ENCODE data around the gene MYO10. TPM values are rescaled to one million over a fixed set of nuclear protein-coding genes. Genes with fewer than 3 reads are reported as not detected.

The MYO10 gene
- total RNA-seq, 2 experiments from 2014 or later = 0.03 to 1.7 TPM

DNA sequence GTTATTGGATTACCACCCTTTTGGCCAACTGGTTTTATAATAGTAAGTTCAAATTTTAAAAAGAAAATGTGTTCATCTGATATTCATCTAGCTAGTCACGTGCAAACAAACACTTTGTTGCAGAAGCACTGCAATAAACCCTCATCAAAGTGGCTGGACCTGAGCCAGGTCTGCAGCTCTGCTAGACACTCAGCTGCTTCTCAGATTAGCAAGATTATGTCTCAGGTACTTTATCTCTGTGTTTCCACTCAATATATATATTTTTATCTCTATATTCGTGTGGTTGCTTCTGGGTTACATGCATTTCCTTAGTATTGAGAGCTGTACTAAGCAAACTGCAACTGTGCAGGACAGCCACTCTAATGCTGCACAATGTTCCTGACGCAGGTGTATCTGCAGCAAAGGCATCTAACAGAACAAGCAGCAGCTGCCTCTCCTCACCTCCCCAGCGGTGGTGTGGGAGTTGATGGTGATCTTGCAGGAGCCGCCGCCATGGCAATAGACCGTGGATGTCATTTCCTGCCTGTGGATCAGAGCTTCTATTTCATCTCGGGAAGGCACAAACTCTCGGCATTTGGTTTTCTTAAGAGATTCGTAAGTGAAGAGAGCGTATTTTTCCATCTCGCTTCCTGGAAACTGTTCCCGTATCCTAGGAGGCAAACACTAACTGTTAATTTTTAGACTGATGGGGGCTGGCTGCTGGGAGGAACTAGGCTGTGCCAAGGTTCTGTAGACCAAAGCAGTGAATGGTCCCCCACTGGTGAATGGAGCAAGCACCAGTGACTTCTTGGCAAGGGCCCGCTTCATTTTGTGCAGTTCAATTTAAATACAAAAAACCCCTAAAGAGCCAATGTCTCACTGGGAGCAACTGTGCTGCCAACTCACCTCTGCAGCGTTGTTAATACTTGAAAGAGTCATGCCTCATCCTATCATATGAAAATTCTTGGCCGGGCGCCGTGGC is 262.6 kb downstream of the MYO10 start:
- Histone ChIP-seq H3K36me3 (ENCODE audit: insufficient read depth, low read length) (no peaks in the 10 kb centered on the region), H3K9me3 (ENCODE audit: low read length) (no peaks in the 10 kb centered on the region), H2AFZ (ENCODE audit: low read length) (no peak overlapping the region), H4K20me1 (ENCODE audit: insufficient read depth, low read length) (no peaks in the 10 kb centered on the region), H3K4me2 (ENCODE audit: low read length) (no peak overlapping the region), H3K9me2 (ENCODE audit: insufficient read depth, low read length) (no peaks in the 10 kb centered on the region), H3K27ac (ENCODE audit: low read depth, low read length, poor library complexity, severe bottlenecking) (no peak overlapping the region), H3K4me1 (ENCODE audit: insufficient read depth, low read length, poor library complexity, severe bottlenecking) (no peaks in the 10 kb centered on the region), H3K79me2 (ENCODE audit: insufficient read depth, low read depth, low read length) (no peaks in the 10 kb centered on the region), H3K4me3 (ENCODE audit: low read depth, low read length, poor library complexity, severe bottlenecking) (no peak overlapping the region)
- POLR2A ChIA-PET = interaction anchor here (0.7 kb wide), 1 partner anchor 21 kb away, joined by 3 read pairs; no protein-coding TSS in a partner anchor
- no TSS peak for BruUV-seq (replicated peaks)
- intact Hi-C loops (cut with micrococcal nuclease; ENCODE audit: unreplicated experiment) = no loop called here
- no peak for DNase-seq (ENCODE audit: low spot score)
- no peak for TF ChIP-seq EZH2phosphoT487 (IDR thresholded peaks at IDR 0.05; ENCODE audit: borderline replicate concordance, low read depth, low read length)
- TF ChIP-seq, protein P1, sequence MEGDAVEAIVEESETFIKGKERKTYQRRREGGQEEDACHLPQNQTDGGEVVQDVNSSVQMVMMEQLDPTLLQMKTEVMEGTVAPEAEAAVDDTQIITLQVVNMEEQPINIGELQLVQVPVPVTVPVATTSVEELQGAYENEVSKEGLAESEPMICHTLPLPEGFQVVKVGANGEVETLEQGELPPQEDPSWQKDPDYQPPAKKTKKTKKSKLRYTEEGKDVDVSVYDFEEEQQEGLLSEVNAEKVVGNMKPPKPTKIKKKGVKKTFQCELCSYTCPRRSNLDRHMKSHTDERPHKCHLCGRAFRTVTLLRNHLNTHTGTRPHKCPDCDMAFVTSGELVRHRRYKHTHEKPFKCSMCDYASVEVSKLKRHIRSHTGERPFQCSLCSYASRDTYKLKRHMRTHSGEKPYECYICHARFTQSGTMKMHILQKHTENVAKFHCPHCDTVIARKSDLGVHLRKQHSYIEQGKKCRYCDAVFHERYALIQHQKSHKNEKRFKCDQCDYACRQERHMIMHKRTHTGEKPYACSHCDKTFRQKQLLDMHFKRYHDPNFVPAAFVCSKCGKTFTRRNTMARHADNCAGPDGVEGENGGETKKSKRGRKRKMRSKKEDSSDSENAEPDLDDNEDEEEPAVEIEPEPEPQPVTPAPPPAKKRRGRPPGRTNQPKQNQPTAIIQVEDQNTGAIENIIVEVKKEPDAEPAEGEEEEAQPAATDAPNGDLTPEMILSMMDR (conservative IDR thresholded peaks at IDR 0.05; ENCODE audit: low read length) = no peak
- CTCF ChIA-PET (ENCODE audit: unreplicated experiment) = no interaction called here

DNA sequence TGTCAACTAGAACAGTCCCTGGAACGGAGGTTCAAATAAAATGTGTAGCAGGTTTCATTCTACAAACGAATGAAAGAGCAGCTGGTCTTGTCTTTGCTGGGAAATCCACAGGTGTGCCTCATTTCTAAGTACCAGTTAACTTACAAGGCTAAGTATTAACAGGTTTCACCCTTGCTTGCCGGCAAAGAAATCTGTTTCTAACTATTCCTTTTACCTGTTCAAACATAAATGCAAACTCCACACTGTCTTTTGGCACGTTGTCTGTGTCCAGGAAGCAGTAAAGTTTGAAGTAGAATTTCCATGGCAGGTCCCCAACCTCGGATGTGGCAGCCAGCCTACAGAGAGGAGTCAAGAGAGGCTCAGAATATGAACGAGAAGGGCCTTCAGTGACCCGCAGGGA is 264.9 kb downstream of the MYO10 start:
- no peaks in the 10 kb centered on the region for H4K20me1 ChIP-seq (ENCODE audit: insufficient read depth, low read length)
- intact Hi-C loops (cut with micrococcal nuclease; ENCODE audit: unreplicated experiment) = no loop called here
- no TSS peak for BruUV-seq (replicated peaks)
- TF ChIP-seq EZH2phosphoT487 (IDR thresholded peaks at IDR 0.05; ENCODE audit: borderline replicate concordance, low read depth, low read length) = no peak
- TF ChIP-seq, protein P1 (conservative IDR thresholded peaks at IDR 0.05; ENCODE audit: low read length) = no peak
- DNase-seq (ENCODE audit: low spot score) = no peak
- no peaks in the 10 kb centered on the region for H3K9me3 ChIP-seq (ENCODE audit: low read length)
- no peak overlapping the region for H3K4me2 ChIP-seq (ENCODE audit: low read length)
- H3K79me2 ChIP-seq (ENCODE audit: insufficient read depth, low read depth, low read length) = no peaks in the 10 kb centered on the region
- H3K9me2 ChIP-seq (ENCODE audit: insufficient read depth, low read length) = no peaks in the 10 kb centered on the region
- H2AFZ ChIP-seq (ENCODE audit: low read length) = no peak overlapping the region
- CTCF ChIA-PET (ENCODE audit: unreplicated experiment) = no interaction called here
- H3K4me1 ChIP-seq (ENCODE audit: insufficient read depth, low read length, poor library complexity, severe bottlenecking) = no peaks in the 10 kb centered on the region
- H3K27ac ChIP-seq (ENCODE audit: low read depth, low read length, poor library complexity, severe bottlenecking) = no peak overlapping the region
- POLR2A ChIA-PET = no interaction called here
- H3K4me3 ChIP-seq (ENCODE audit: low read depth, low read length, poor library complexity, severe bottlenecking) = no peak overlapping the region
- H3K36me3 ChIP-seq (ENCODE audit: insufficient read depth, low read length) = no peaks in the 10 kb centered on the region

DNA sequence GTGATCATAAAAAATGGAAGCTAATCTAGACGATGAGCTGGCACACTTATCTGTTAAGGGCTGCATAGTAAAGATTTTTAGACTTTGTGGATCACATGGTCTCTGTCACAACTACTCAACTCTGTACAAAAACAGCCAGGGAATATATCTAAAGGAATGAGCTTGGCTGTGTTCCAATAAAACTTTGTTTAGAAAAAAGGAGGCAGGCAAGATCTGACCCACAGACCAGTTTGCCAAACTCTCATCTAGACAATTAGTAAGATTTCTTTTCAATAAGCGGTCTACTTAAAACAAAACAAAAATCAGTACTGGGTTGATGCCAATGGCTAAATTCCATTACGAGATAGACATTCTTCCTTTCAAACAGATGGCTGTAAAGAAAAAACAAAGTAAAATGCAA is 266.3 kb downstream of the MYO10 start:
- H3K9me3 ChIP-seq (ENCODE audit: low read length) = no peaks in the 10 kb centered on the region
- no peaks in the 10 kb centered on the region for H4K20me1 ChIP-seq (ENCODE audit: insufficient read depth, low read length)
- H3K79me2 ChIP-seq (ENCODE audit: insufficient read depth, low read depth, low read length) = no peaks in the 10 kb centered on the region
- POLR2A ChIA-PET = interaction anchor here (0.6 to 0.7 kb wide), 2 partner anchors 13 to 101 kb away, joined by 3 read pairs; no protein-coding TSS in a partner anchor
- no peak overlapping the region for H3K4me2 ChIP-seq (ENCODE audit: low read length)
- CTCF ChIA-PET (ENCODE audit: unreplicated experiment) = no interaction called here
- no peak for DNase-seq (ENCODE audit: low spot score)
- TF ChIP-seq, protein P1 (conservative IDR thresholded peaks at IDR 0.05; ENCODE audit: low read length) = no peak
- TF ChIP-seq EZH2phosphoT487 (IDR thresholded peaks at IDR 0.05; ENCODE audit: borderline replicate concordance, low read depth, low read length) = no peak
- no peaks in the 10 kb centered on the region for H3K36me3 ChIP-seq (ENCODE audit: insufficient read depth, low read length)
- H3K27ac ChIP-seq (ENCODE audit: low read depth, low read length, poor library complexity, severe bottlenecking) = no peak overlapping the region
- H3K9me2 ChIP-seq (ENCODE audit: insufficient read depth, low read length) = no peaks in the 10 kb centered on the region
- BruUV-seq (replicated peaks) = no TSS peak
- intact Hi-C loops (cut with micrococcal nuclease; ENCODE audit: unreplicated experiment) = no loop called here
- no peaks in the 10 kb centered on the region for H3K4me1 ChIP-seq (ENCODE audit: insufficient read depth, low read length, poor library complexity, severe bottlenecking)
- H2AFZ ChIP-seq (ENCODE audit: low read length) = no peak overlapping the region
- no peak overlapping the region for H3K4me3 ChIP-seq (ENCODE audit: low read depth, low read length, poor library complexity, severe bottlenecking)

Data from OCI-LY7 (cell line).